ENCODE data around the gene MYO1B. TPM values are rescaled to one million over a fixed set of nuclear protein-coding genes. Genes with fewer than 3 reads are reported as not detected.

The MYO1B gene
- polyA plus RNA-seq, 2 donors: 12.9 to 25.6 TPM

- Histone ChIP-seq H3K4me1 (ENCODE audit: control insufficient read depth in 2 of 2, insufficient read depth in 2 of 2, low read length in 1 of 2) (peaks cover 0 to 2% of the 10 kb centered on the region in 2 donors), H3K36me3 (ENCODE audit: control insufficient read depth in 2 of 2, insufficient read depth in 2 of 2, low read length in 1 of 2) (no peaks in the 10 kb centered on the region), H3K27me3 (ENCODE audit: control insufficient read depth in 1 of 2, insufficient read depth in 2 of 2, low read length in 2 of 2) (no peaks in the 10 kb centered on the region), H3K27ac (ENCODE audit: low read depth in 2 of 2, low read length in 1 of 2) (no peak overlapping the region), H3K4me3 (ENCODE audit: low read depth in 1 of 2, low read length in 2 of 2) (no peak overlapping the region), H3K9me3 (ENCODE audit: control insufficient read depth in 2 of 2, insufficient read depth in 1 of 2, low read depth in 1 of 2, low read length in 1 of 2) (no peaks in the 10 kb centered on the region)
- 89% methylated on average over 1 of the region's 1 CpG for WGBS, 2 donors
Measured at GRCh38 chr2:191320881-191321280, 75.7 kb downstream of the MYO1B start.

- H3K36me3 ChIP-seq (ENCODE audit: control insufficient read depth in 2 of 2, insufficient read depth in 2 of 2, low read length in 1 of 2): no peaks in the 10 kb centered on the region
- no peaks in the 10 kb centered on the region for H3K9me3 ChIP-seq (ENCODE audit: control insufficient read depth in 2 of 2, insufficient read depth in 1 of 2, low read depth in 1 of 2, low read length in 1 of 2)
- 57 to 62% methylated on average over 4 of the region's 4 CpGs for WGBS, 2 donors
- no peak overlapping the region for H3K27ac ChIP-seq (ENCODE audit: low read depth in 2 of 2, low read length in 1 of 2)
- peaks cover 0 to 2% of the 10 kb centered on the region in 2 donors for H3K4me1 ChIP-seq (ENCODE audit: control insufficient read depth in 2 of 2, insufficient read depth in 2 of 2, low read length in 1 of 2)
- H3K27me3 ChIP-seq (ENCODE audit: control insufficient read depth in 1 of 2, insufficient read depth in 2 of 2, low read length in 2 of 2): no peaks in the 10 kb centered on the region
- H3K4me3 ChIP-seq (ENCODE audit: low read depth in 1 of 2, low read length in 2 of 2): no peak overlapping the region
Measured at GRCh38 chr2:191321861-191322662, 76.9 kb downstream of the MYO1B start.

GRCh38 chr2:191322828-191323506 lies 77.8 kb downstream of the MYO1B start:
- Histone ChIP-seq H3K4me3 (ENCODE audit: low read depth in 1 of 2, low read length in 2 of 2) (no peak overlapping the region), H3K4me1 (ENCODE audit: control insufficient read depth in 2 of 2, insufficient read depth in 2 of 2, low read length in 1 of 2) (peaks cover 0 to 4% of the 10 kb centered on the region in 2 donors), H3K9me3 (ENCODE audit: control insufficient read depth in 2 of 2, insufficient read depth in 1 of 2, low read depth in 1 of 2, low read length in 1 of 2) (no peaks in the 10 kb centered on the region), H3K27me3 (ENCODE audit: control insufficient read depth in 1 of 2, insufficient read depth in 2 of 2, low read length in 2 of 2) (no peaks in the 10 kb centered on the region), H3K27ac (ENCODE audit: low read depth in 2 of 2, low read length in 1 of 2) (no peak overlapping the region), H3K36me3 (ENCODE audit: control insufficient read depth in 2 of 2, insufficient read depth in 2 of 2, low read length in 1 of 2) (no peaks in the 10 kb centered on the region)
- 80 to 83% methylated on average over 2 of the region's 2 CpGs for WGBS, 2 donors

DNA sequence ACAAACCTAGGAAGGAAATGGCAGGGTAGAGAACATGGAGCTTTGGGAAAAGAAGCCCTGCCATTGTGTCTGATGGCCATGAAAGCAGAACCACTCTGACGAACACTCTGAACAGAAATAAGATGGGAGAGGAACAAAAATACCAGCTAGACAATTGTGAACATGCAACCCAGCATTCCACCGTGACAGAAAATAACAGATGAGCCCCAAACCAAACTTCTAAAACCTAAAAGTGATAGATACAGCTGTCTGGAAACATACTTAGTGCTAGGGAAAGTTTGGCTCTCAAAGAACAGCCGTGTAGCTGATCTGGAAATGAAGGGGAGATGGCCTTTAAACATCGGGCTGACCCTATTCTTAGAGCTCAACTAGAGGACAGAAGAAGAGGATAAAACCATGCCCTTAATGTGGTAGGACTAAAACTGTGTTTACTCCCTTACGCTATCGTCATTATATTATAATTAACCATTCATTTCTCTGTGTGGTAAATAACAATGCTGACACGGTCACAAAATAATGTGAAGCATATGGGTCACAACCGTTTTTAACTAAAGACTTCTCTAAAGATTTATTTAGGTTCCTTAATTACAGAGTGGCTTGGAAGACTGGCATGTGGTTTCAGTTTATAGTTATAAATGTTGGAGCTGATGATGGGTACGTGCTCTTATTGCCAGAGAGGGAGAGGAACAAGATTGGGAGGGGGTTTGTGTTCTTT lies 80.6 kb downstream of the MYO1B start:
- H3K4me1 ChIP-seq (ENCODE audit: control insufficient read depth in 2 of 2, insufficient read depth in 2 of 2, low read length in 1 of 2): peaks cover 0 to 2% of the 10 kb centered on the region in 2 donors
- H3K4me3 ChIP-seq (ENCODE audit: low read depth in 1 of 2, low read length in 2 of 2): no peak overlapping the region
- H3K27ac ChIP-seq (ENCODE audit: low read depth in 2 of 2, low read length in 1 of 2): no peak overlapping the region
- H3K27me3 ChIP-seq (ENCODE audit: control insufficient read depth in 1 of 2, insufficient read depth in 2 of 2, low read length in 2 of 2): no peaks in the 10 kb centered on the region
- H3K9me3 ChIP-seq (ENCODE audit: control insufficient read depth in 2 of 2, insufficient read depth in 1 of 2, low read depth in 1 of 2, low read length in 1 of 2): no peaks in the 10 kb centered on the region
- H3K36me3 ChIP-seq (ENCODE audit: control insufficient read depth in 2 of 2, insufficient read depth in 2 of 2, low read length in 1 of 2): no peaks in the 10 kb centered on the region
- 82 to 83% methylated on average over 9 of the region's 9 CpGs for WGBS, 2 donors

DNA sequence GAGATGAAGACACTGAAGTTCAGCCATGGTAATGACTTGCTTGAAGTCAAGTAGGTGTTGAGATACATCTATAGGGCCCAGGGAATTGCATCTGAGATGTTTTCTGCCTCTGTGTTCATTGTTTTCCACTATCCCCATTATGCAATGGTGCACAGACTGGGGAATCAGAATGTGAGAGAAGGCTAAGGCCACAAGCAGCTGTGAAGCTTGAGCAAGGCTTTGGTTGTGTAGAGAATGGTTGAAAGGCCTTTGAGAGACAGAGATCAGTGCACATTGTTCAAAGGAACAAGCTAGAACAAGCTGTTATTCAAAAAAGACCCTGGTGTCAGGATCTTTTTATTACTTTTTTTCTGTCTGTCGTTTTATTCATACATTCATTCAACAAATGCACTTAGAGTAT lies 82.3 kb downstream of the MYO1B start:
- H3K9me3 ChIP-seq (ENCODE audit: control insufficient read depth in 2 of 2, insufficient read depth in 1 of 2, low read depth in 1 of 2, low read length in 1 of 2): no peaks in the 10 kb centered on the region
- H3K4me1 ChIP-seq (ENCODE audit: control insufficient read depth in 2 of 2, insufficient read depth in 2 of 2, low read length in 1 of 2): peaks cover 0 to 2% of the 10 kb centered on the region in 2 donors
- H3K4me3 ChIP-seq (ENCODE audit: low read depth in 1 of 2, low read length in 2 of 2): no peak overlapping the region
- H3K27ac ChIP-seq (ENCODE audit: low read depth in 2 of 2, low read length in 1 of 2): no peak overlapping the region
- H3K27me3 ChIP-seq (ENCODE audit: control insufficient read depth in 1 of 2, insufficient read depth in 2 of 2, low read length in 2 of 2): no peaks in the 10 kb centered on the region
- H3K36me3 ChIP-seq (ENCODE audit: control insufficient read depth in 2 of 2, insufficient read depth in 2 of 2, low read length in 1 of 2): no peaks in the 10 kb centered on the region
- 57 to 65% methylated on average over 1 of the region's 1 CpG for WGBS, 2 donors

- H3K36me3 ChIP-seq (ENCODE audit: control insufficient read depth in 2 of 2, insufficient read depth in 2 of 2, low read length in 1 of 2): no peaks in the 10 kb centered on the region
- WGBS, 2 donors: 92% methylated on average over 6 of the region's 6 CpGs
- H3K9me3 ChIP-seq (ENCODE audit: control insufficient read depth in 2 of 2, insufficient read depth in 1 of 2, low read depth in 1 of 2, low read length in 1 of 2): no peaks in the 10 kb centered on the region
- H3K4me1 ChIP-seq (ENCODE audit: control insufficient read depth in 2 of 2, insufficient read depth in 2 of 2, low read length in 1 of 2): peaks cover 0 to 2% of the 10 kb centered on the region in 2 donors
- no peak overlapping the region for H3K4me3 ChIP-seq (ENCODE audit: low read depth in 1 of 2, low read length in 2 of 2)
- no peak overlapping the region for H3K27ac ChIP-seq (ENCODE audit: low read depth in 2 of 2, low read length in 1 of 2)
- H3K27me3 ChIP-seq (ENCODE audit: control insufficient read depth in 1 of 2, insufficient read depth in 2 of 2, low read length in 2 of 2): no peaks in the 10 kb centered on the region
Measured at GRCh38 chr2:191328150-191328809, 83.1 kb downstream of the MYO1B start.

GRCh38 chr2:191329841-191330240 lies 84.6 kb downstream of the MYO1B start:
- no peak overlapping the region for H3K4me3 ChIP-seq (ENCODE audit: low read depth in 1 of 2, low read length in 2 of 2)
- H3K9me3 ChIP-seq (ENCODE audit: control insufficient read depth in 2 of 2, insufficient read depth in 1 of 2, low read depth in 1 of 2, low read length in 1 of 2): no peaks in the 10 kb centered on the region
- H3K27me3 ChIP-seq (ENCODE audit: control insufficient read depth in 1 of 2, insufficient read depth in 2 of 2, low read length in 2 of 2): no peaks in the 10 kb centered on the region
- no peaks in the 10 kb centered on the region for H3K36me3 ChIP-seq (ENCODE audit: control insufficient read depth in 2 of 2, insufficient read depth in 2 of 2, low read length in 1 of 2)
- WGBS, 2 donors: 91 to 97% methylated on average over 3 of the region's 3 CpGs
- H3K27ac ChIP-seq (ENCODE audit: low read depth in 2 of 2, low read length in 1 of 2): no peak overlapping the region
- peaks cover 0 to 2% of the 10 kb centered on the region in 2 donors for H3K4me1 ChIP-seq (ENCODE audit: control insufficient read depth in 2 of 2, insufficient read depth in 2 of 2, low read length in 1 of 2)

GRCh38 chr2:191333911-191334357 lies 88.7 kb downstream of the MYO1B start:
- H3K4me1 ChIP-seq (ENCODE audit: control insufficient read depth in 2 of 2, insufficient read depth in 2 of 2, low read length in 1 of 2): no peaks in the 10 kb centered on the region
- H3K27ac ChIP-seq (ENCODE audit: low read depth in 2 of 2, low read length in 1 of 2): no peak overlapping the region
- WGBS, 2 donors: 60 to 66% methylated on average over 6 of the region's 6 CpGs
- H3K27me3 ChIP-seq (ENCODE audit: control insufficient read depth in 1 of 2, insufficient read depth in 2 of 2, low read length in 2 of 2): no peaks in the 10 kb centered on the region
- no peaks in the 10 kb centered on the region for H3K9me3 ChIP-seq (ENCODE audit: control insufficient read depth in 2 of 2, insufficient read depth in 1 of 2, low read depth in 1 of 2, low read length in 1 of 2)
- H3K36me3 ChIP-seq (ENCODE audit: control insufficient read depth in 2 of 2, insufficient read depth in 2 of 2, low read length in 1 of 2): no peaks in the 10 kb centered on the region
- H3K4me3 ChIP-seq (ENCODE audit: low read depth in 1 of 2, low read length in 2 of 2): no peak overlapping the region

DNA sequence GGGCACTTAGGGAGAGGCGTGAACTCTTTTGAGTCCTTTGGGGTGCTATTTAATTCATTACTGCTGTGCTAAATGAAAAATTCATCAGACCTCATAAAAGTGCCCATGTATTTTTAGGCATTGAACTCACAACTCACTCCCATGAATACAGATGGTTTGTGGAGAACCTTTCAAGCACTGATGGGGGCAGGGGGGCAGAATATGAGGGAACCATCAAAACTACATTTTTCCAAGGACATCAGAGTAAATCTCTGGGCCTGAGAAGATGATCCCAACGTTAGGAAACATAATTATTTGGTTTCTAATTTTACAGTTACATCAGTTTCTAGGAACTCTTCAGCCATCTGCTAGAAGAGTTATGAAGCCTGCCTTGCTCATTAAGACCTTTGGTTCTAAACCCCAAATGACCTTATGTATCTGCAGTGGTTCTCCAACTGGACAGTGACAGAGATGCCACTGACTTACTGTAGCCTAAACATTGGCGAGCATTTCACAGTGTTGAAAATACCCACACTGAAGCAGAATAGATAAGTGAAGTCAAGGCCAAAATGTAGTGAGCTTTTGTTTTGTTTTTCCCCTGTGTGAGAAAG lies 90.8 kb downstream of the MYO1B start:
- Histone ChIP-seq H3K4me1 (ENCODE audit: control insufficient read depth in 2 of 2, insufficient read depth in 2 of 2, low read length in 1 of 2) (no peaks in the 10 kb centered on the region), H3K9me3 (ENCODE audit: control insufficient read depth in 2 of 2, insufficient read depth in 1 of 2, low read depth in 1 of 2, low read length in 1 of 2) (no peaks in the 10 kb centered on the region), H3K4me3 (ENCODE audit: low read depth in 1 of 2, low read length in 2 of 2) (no peak overlapping the region), H3K36me3 (ENCODE audit: control insufficient read depth in 2 of 2, insufficient read depth in 2 of 2, low read length in 1 of 2) (no peaks in the 10 kb centered on the region), H3K27me3 (ENCODE audit: control insufficient read depth in 1 of 2, insufficient read depth in 2 of 2, low read length in 2 of 2) (no peaks in the 10 kb centered on the region), H3K27ac (ENCODE audit: low read depth in 2 of 2, low read length in 1 of 2) (no peak overlapping the region)
- 76 to 78% methylated on average over 3 of the region's 3 CpGs for WGBS, 2 donors
